ENCODE measurements around the gene BCAP31. TPM values are rescaled to one million over a fixed set of nuclear protein-coding genes. Genes with fewer than 3 reads are reported as not detected.

BCAP31 gene
- total RNA-seq, 4 donors from 2014 or later = 45.4 to 148 (median 101) TPM

GRCh38 chrX:153770601-153771414 is 46.6 kb upstream of the BCAP31 start:
- Histone ChIP-seq H3K9me3 (no peaks in the 10 kb centered on the region), H3K27ac (no peak overlapping the region), H3K36me3 (no peaks in the 10 kb centered on the region), H3K4me1 (no peaks in the 10 kb centered on the region), H3K27me3 (no peaks in the 10 kb centered on the region), H3K4me3 (no peak overlapping the region)
- no peak for DNase-seq
- TF ChIP-seq CTCF (IDR thresholded peaks at IDR 0.05) (no peak), POLR2A (IDR thresholded peaks at IDR 0.05) (no peak)

DNA sequence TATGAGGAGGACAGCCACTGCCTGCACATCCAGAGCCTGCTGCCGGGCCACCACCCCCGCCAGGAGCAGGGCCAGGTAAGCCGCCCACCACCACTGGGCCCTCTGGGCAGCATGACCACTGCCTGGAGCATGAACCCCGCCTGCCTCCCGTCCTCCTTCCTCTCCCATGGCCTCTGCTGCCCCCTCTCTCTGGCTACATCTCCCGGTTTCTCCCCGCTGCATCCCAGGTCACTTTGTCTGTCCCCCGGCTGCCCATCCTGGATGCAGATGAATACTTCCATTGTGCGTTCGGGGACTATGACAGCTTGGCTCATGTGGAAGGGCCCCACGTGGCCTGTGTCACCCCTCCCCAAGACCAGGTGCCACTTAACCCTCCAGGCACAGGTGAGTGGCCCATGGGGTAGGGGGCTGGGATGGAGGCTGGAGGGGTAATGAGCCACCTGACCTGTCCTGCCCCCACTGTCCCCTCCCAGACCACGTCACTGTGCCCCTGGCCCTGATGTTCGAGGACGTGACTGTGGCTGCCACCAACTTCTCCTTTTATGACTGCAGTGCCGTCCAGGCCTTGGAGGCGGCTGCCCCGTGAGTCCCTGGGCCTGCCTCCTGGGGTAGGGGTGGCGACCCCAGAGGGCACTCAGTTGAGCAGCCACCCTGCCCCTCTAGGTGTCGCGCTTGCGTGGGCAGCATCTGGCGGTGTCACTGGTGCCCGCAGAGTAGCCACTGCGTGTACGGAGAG is 45.8 kb upstream of the BCAP31 start:
- H3K36me3 ChIP-seq = no peaks in the 10 kb centered on the region
- no peaks in the 10 kb centered on the region for H3K4me1 ChIP-seq
- no peaks in the 10 kb centered on the region for H3K27me3 ChIP-seq
- H3K4me3 ChIP-seq = no peak overlapping the region
- TF ChIP-seq CTCF (IDR thresholded peaks at IDR 0.05) (no peak), POLR2A (IDR thresholded peaks at IDR 0.05) (no peak)
- no peak for DNase-seq
- H3K9me3 ChIP-seq = no peaks in the 10 kb centered on the region
- H3K27ac ChIP-seq = no peak overlapping the region

DNA sequence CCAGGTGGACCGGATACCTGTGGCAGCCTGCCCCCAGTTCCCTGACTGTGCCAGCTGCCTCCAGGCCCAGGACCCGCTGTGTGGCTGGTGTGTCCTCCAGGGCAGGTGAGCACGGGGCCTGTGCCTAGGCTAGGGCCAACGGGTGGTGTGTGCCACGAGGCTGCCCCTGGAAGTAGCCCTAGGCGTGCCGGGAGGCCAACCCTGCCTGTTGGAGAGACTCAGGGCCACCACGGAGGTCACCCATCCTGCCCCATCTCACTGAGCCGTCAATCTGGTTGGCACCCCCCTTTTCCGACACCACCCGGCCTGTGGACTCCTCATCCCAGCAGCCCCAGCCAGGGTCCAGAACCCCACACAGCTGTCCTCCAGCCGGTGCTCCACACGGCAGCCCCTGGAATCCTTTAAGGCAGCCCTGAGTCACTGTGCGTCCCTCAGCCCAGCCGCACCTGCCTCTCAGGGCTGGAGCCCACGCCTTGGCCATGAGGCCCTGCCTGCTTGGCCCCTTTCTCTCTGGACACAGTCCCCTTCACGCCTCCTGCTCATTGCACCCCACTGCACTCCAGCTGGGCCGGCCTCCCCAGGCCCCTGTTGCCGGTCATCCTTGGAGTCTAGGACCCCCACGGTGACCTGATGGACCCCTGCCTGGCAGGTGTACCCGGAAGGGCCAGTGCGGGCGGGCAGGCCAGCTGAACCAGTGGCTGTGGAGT is 45.1 kb upstream of the BCAP31 start:
- Histone ChIP-seq H3K27me3 (no peaks in the 10 kb centered on the region), H3K36me3 (no peaks in the 10 kb centered on the region), H3K27ac (no peak overlapping the region), H3K4me1 (no peaks in the 10 kb centered on the region), H3K9me3 (no peaks in the 10 kb centered on the region), H3K4me3 (no peak overlapping the region)
- TF ChIP-seq POLR2A (IDR thresholded peaks at IDR 0.05) = no peak
- TF ChIP-seq CTCF (IDR thresholded peaks at IDR 0.05) = no peak
- peak in 1 of 3 donors; percentile 28 for DNase-seq

DNA sequence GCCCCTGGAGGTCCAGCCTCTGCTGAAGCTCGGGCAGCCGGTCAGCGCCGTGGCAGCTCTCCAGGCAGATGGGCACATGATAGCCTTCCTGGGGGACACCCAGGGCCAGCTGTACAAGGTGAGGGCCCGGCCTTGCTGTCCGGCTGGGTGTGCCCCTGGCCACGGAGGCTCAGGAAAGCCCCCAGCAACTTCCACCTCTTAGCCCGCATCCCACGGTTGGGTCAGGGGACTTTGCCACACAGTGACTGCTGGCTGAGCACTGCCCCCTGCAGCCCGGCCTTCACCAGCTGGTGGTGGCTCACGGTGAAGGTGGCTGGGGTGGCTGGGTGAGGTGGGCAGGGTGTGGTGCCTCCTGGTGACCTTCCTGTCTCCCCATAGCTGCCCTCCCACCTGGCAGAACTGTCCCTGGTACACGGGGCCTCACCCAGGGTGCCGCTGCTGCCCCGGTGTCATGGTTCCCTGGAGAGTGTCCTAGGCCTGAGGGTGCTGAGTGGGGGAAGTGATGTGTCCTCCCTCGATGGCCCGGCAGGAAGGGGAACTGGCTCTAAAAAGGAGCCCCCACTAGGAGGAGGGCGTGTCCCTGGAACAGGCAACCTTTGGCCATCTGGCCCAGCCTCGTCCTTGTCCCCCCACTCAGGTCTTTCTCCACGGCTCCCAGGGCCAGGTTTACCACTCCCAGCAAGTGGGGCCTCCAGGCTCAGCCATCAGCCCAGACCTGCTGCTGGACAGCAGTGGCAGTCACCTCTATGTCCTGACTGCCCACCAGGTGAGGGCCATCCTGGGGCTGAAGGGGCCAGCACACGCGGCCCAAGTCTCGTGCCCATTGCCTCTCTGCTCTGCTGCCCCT is 44.3 kb upstream of the BCAP31 start:
- no peak overlapping the region for H3K4me3 ChIP-seq
- DNase-seq = peak in 1 of 3 donors; percentile 39
- TF ChIP-seq CTCF (IDR thresholded peaks at IDR 0.05) (peak in 2 of 6 experiments; percentile 2 to 7), POLR2A (IDR thresholded peaks at IDR 0.05) (no peak)
- H3K9me3 ChIP-seq = no peaks in the 10 kb centered on the region
- H3K4me1 ChIP-seq = no peaks in the 10 kb centered on the region
- H3K27ac ChIP-seq = no peak overlapping the region
- H3K27me3 ChIP-seq = no peaks in the 10 kb centered on the region
- no peaks in the 10 kb centered on the region for H3K36me3 ChIP-seq

DNA sequence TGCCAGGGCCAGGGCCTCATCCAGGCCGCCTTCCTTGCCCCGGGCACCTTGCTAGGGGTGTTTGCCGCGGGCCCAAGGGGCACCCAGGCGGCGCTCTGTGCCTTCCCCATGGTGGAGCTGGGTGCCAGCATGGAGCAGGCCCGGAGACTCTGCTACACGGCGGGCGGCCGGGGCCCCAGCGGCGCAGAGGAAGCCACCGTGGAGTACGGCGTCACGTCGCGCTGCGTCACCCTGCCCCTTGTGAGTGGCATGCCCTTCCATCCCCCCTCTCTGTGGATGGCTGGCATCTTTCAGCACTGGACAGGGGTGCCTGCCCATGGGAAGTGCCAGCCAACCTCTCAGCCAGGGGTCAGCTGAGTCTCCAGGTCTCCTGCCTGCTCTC is 43.5 kb upstream of the BCAP31 start:
- DNase-seq = no peak
- H3K36me3 ChIP-seq = no peaks in the 10 kb centered on the region
- H3K9me3 ChIP-seq = no peaks in the 10 kb centered on the region
- H3K4me3 ChIP-seq = no peak overlapping the region
- no peak overlapping the region for H3K27ac ChIP-seq
- no peaks in the 10 kb centered on the region for H3K4me1 ChIP-seq
- TF ChIP-seq CTCF (IDR thresholded peaks at IDR 0.05) = no peak
- TF ChIP-seq POLR2A (IDR thresholded peaks at IDR 0.05) = no peak
- H3K27me3 ChIP-seq = no peaks in the 10 kb centered on the region
